Ovary (tissue), 3 donors: ENCODE measurements around the gene ARPC5L.

ENCODE experiments used
- CTCF ChIP-seq, 3 donors: fragments of 450-650 bp in 2 of 3; fragments of 200-600 bp in 1 of 3; IDR thresholded peaks; one replicate each; pipeline versions ENCODE4 v1.5.1 to v1.8.0; 2016 to 2022; ENCODE audit warnings: antibody characterized with exemption in 3 of 3, mild to moderate bottlenecking in 1 of 3
- EP300 ChIP-seq: sonication (generic); formaldehyde crosslinking; IDR thresholded peaks from one replicate; pipeline ENCODE4 v1.6.1; 2017; ENCODE audit warnings: antibody characterized with exemption
- POLR2A ChIP-seq: fragments of 450-650 bp; IDR thresholded peaks from one replicate; pipeline ENCODE4 v1.6.1; 2017; ENCODE audit warnings: antibody characterized with exemption, mild to moderate bottlenecking, moderate library complexity
- donor health status: DM: no; HTN: no; CAD: no.

- no peak for TF ChIP-seq CTCF (IDR thresholded peaks at IDR 0.05)
- TF ChIP-seq POLR2A = no peak
- TF ChIP-seq EP300 = no peak
Measured at GRCh38 chr9:124890179-124890578, 28.2 kb downstream of the ARPC5L start.
